Inflammatory macrophage treated with lipopolysaccharide for 4 hours (primary cell): ENCODE results near the gene TGM2.
A peak's percentile ranks its signal among the peaks of the same experiment; 100 is the strongest.

Experiments used
- DNase-seq: peaks from one replicate; pipeline ENCODE4 v3.0.0-alpha.2; 2020

Gene TGM2

GRCh38 chr20:38198238-38198861 is 33.3 kb upstream of the TGM2 start:
- peak; percentile 44 for DNase-seq

GRCh38 chr20:38197619-38198018 is 32.5 kb upstream of the TGM2 start:
- DNase-seq: no peak

GRCh38 chr20:38197217-38197616 is 32.1 kb upstream of the TGM2 start:
- DNase-seq: peak; percentile 31

- peak; percentile 98 for DNase-seq
These were observed 31.5 kb upstream of the TGM2 start for GRCh38 chr20:38196592-38196991.

- DNase-seq: peak; percentile 59
These were observed 31.0 kb upstream of the TGM2 start for GRCh38 chr20:38196076-38196475.

GRCh38 chr20:38195521-38195920 is 30.5 kb upstream of the TGM2 start:
- DNase-seq: no peak

GRCh38 chr20:38194971-38195504 is 30.0 kb upstream of the TGM2 start:
- peak; percentile 90 for DNase-seq

GRCh38 chr20:38193586-38194105 is 28.6 kb upstream of the TGM2 start:
- no peak for DNase-seq

- no peak for DNase-seq
These were observed 27.3 kb upstream of the TGM2 start for GRCh38 chr20:38192323-38192885.

- DNase-seq: peak; percentile 91
These were observed 26.6 kb upstream of the TGM2 start for GRCh38 chr20:38191654-38192053.

- DNase-seq: no peak
These were observed 25.9 kb upstream of the TGM2 start for GRCh38 chr20:38190936-38191371.

- DNase-seq: no peak
These were observed 25.1 kb upstream of the TGM2 start for GRCh38 chr20:38190166-38190565.

GRCh38 chr20:38187517-38187916 is 22.4 kb upstream of the TGM2 start:
- DNase-seq: peak; percentile 88

GRCh38 chr20:38186788-38187221 is 21.7 kb upstream of the TGM2 start:
- peak; percentile 48 for DNase-seq

- no peak for DNase-seq
These were observed 19.0 kb upstream of the TGM2 start for GRCh38 chr20:38184101-38184500.

- no peak for DNase-seq
These were observed 16.9 kb upstream of the TGM2 start for GRCh38 chr20:38181971-38182370.

GRCh38 chr20:38181207-38181801 is 16.2 kb upstream of the TGM2 start:
- DNase-seq: peak; percentile 39

GRCh38 chr20:38180781-38181180 is 15.7 kb upstream of the TGM2 start:
- DNase-seq: no peak

GRCh38 chr20:38179846-38180245 is 14.8 kb upstream of the TGM2 start:
- DNase-seq: no peak

GRCh38 chr20:38178581-38178980 is 13.5 kb upstream of the TGM2 start:
- DNase-seq: no peak

GRCh38 chr20:38178065-38178491 is 13.0 kb upstream of the TGM2 start:
- DNase-seq: peak; percentile 97

- DNase-seq: no peak
These were observed 12.1 kb upstream of the TGM2 start for GRCh38 chr20:38177201-38177600.

GRCh38 chr20:38175304-38176180 is 10.5 kb upstream of the TGM2 start:
- no peak for DNase-seq
